ENCODE data around the gene IGF1R. TPM values are rescaled to one million over a fixed set of nuclear protein-coding genes. Genes with fewer than 3 reads are reported as not detected.
A peak's percentile ranks its signal among the peaks of the same experiment; 100 is the strongest.

The IGF1R gene
- total and polyA plus RNA-seq, 2 of the 13 experiments (the other 11 are each of a cell fraction or from before 2014, with no cell fraction given) = 15.9 to 18.4 TPM

DNA sequence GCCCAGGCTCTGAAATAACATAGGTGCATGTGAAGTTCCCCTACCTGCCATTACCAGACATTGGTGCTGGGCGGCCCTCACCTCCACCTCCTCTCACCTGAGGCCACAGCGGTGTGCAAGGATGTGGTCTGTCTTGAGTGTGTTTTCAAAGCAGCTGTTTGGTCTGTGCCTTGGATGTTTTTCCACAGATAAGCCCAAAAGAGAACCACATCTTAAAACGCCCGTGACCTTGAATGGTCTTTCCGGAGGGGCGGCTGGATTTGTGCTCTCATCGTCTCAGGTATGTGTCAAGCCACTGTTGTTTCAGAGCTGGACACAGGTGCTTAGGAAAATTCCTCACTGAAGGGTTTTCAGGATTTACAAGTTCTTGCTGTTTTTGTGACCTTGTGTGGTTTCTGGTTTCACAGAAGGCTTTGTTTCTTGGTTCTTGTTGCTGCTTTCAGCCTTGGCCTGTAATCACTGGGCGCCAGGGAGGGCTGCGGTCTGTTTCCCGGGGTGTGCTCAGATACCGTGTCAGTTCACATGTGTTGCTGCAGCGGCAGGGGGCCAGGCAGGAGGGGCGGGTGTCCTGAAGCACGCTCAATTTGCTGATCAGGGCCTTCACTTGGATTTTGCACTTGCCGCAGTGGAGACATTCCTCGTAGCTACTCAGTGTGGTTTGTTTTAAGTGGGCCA is 128.4 kb downstream of the IGF1R start (continued):
- TF ChIP-seq, protein P1, sequence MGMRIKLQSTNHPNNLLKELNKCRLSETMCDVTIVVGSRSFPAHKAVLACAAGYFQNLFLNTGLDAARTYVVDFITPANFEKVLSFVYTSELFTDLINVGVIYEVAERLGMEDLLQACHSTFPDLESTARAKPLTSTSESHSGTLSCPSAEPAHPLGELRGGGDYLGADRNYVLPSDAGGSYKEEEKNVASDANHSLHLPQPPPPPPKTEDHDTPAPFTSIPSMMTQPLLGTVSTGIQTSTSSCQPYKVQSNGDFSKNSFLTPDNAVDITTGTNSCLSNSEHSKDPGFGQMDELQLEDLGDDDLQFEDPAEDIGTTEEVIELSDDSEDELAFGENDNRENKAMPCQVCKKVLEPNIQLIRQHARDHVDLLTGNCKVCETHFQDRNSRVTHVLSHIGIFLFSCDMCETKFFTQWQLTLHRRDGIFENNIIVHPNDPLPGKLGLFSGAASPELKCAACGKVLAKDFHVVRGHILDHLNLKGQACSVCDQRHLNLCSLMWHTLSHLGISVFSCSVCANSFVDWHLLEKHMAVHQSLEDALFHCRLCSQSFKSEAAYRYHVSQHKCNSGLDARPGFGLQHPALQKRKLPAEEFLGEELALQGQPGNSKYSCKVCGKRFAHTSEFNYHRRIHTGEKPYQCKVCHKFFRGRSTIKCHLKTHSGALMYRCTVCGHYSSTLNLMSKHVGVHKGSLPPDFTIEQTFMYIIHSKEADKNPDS (CRISPR knock-in tag; IDR thresholded peaks at IDR 0.05) = no peak
- TF ChIP-seq THRA (CRISPR knock-in tag; IDR thresholded peaks at IDR 0.05; ENCODE audit: borderline replicate concordance) = peak; percentile 55; the same call in 1 of the 2 replicates
- TF ChIP-seq ZNF704 (CRISPR knock-in tag; IDR thresholded peaks at IDR 0.05; ENCODE audit: borderline replicate concordance) = no peak
- peak; percentile 32; the same call in 1 of the 2 replicates for TF ChIP-seq ARNTL (CRISPR knock-in tag; IDR thresholded peaks at IDR 0.05)
- TF ChIP-seq KAT7 (CRISPR knock-in tag; IDR thresholded peaks at IDR 0.05; ENCODE audit: borderline replicate concordance) = no peak
- no peak for TF ChIP-seq CREB1 (IDR thresholded peaks at IDR 0.05)
- TF ChIP-seq CREB1 (CRISPR knock-in tag; IDR thresholded peaks at IDR 0.05) = peak; percentile 28; the same call in 1 of the 2 replicates
- no peak for TF ChIP-seq FOXP1 (IDR thresholded peaks at IDR 0.05)
- 0 out of 2 replicates have a peak, but pooled peaks have one; percentile 18 for TF ChIP-seq FOXP1 (CRISPR knock-in tag; IDR thresholded peaks at IDR 0.05)
- TF ChIP-seq DMAP1 (CRISPR knock-in tag; IDR thresholded peaks at IDR 0.05) = peak; percentile 22; the same call in 1 of the 2 replicates
- peak; percentile 32; the same call in 1 of the 2 replicates for TF ChIP-seq NR2F6 (IDR thresholded peaks at IDR 0.05)
- TF ChIP-seq NR2F6 (CRISPR knock-in tag; IDR thresholded peaks at IDR 0.05) = no peak
- TF ChIP-seq, protein P2, sequence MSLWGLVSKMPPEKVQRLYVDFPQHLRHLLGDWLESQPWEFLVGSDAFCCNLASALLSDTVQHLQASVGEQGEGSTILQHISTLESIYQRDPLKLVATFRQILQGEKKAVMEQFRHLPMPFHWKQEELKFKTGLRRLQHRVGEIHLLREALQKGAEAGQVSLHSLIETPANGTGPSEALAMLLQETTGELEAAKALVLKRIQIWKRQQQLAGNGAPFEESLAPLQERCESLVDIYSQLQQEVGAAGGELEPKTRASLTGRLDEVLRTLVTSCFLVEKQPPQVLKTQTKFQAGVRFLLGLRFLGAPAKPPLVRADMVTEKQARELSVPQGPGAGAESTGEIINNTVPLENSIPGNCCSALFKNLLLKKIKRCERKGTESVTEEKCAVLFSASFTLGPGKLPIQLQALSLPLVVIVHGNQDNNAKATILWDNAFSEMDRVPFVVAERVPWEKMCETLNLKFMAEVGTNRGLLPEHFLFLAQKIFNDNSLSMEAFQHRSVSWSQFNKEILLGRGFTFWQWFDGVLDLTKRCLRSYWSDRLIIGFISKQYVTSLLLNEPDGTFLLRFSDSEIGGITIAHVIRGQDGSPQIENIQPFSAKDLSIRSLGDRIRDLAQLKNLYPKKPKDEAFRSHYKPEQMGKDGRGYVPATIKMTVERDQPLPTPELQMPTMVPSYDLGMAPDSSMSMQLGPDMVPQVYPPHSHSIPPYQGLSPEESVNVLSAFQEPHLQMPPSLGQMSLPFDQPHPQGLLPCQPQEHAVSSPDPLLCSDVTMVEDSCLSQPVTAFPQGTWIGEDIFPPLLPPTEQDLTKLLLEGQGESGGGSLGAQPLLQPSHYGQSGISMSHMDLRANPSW (CRISPR knock-in tag; IDR thresholded peaks at IDR 0.05; ENCODE audit: borderline replicate concordance) = no peak
- peak; percentile 21; the same call in 1 of the 2 replicates for TF ChIP-seq GATA4 (IDR thresholded peaks at IDR 0.05; ENCODE audit: borderline replicate concordance, low read depth)
- TF ChIP-seq CTCF (CRISPR knock-in tag; IDR thresholded peaks at IDR 0.05) = peak; percentile 25; the same call in 1 of the 2 replicates
- TF ChIP-seq THAP9 (CRISPR knock-in tag; IDR thresholded peaks at IDR 0.05; ENCODE audit: borderline replicate concordance) = 0 out of 2 replicates have a peak, but pooled peaks have one; percentile 16
- TF ChIP-seq MAF1 (CRISPR knock-in tag; IDR thresholded peaks at IDR 0.05; ENCODE audit: borderline replicate concordance) = no peak
